Glutamatergic neuron (in vitro differentiated cells): Measurements from ENCODE around the gene DRGX. TPM values are rescaled to one million over a fixed set of nuclear protein-coding genes. Genes with fewer than 3 reads are reported as not detected.

Experiments
- DNase-seq: peaks from one replicate; pipeline ENCODE4 v3.0.0; 2022
- H3K27ac Mint-ChIP-seq: one replicate; pipeline ENCODE4 v1.8.0; 2020; ENCODE audit warnings: mild to moderate bottlenecking, mixed read lengths, inconsistent platforms; ENCODE audit not compliant: unreplicated experiment
- H3K27me3 Mint-ChIP-seq: one replicate; pipeline ENCODE4 v1.8.0; 2020; ENCODE audit warnings: mild to moderate bottlenecking, moderate library complexity, mixed read lengths, inconsistent platforms; ENCODE audit not compliant: unreplicated experiment
- H3K36me3 Mint-ChIP-seq: one replicate; pipeline ENCODE4 v1.8.0; 2020; ENCODE audit warnings: mild to moderate bottlenecking, mixed read lengths, inconsistent platforms; ENCODE audit not compliant: unreplicated experiment
- H3K4me1 Mint-ChIP-seq: one replicate; pipeline ENCODE4 v1.8.0; 2020; ENCODE audit warnings: mild to moderate bottlenecking, low read depth, mixed read lengths, inconsistent platforms; ENCODE audit not compliant: unreplicated experiment
- H3K4me3 Mint-ChIP-seq: one replicate; pipeline ENCODE4 v1.8.0; 2020; ENCODE audit warnings: mild to moderate bottlenecking, mixed read lengths, inconsistent platforms; ENCODE audit not compliant: unreplicated experiment
- H3K9me3 Mint-ChIP-seq: one replicate; pipeline ENCODE4 v1.8.0; 2020; ENCODE audit warnings: mild to moderate bottlenecking, moderate library complexity, mixed read lengths, inconsistent platforms; ENCODE audit not compliant: unreplicated experiment
- CTCF ChIP-seq: fragments of 200-600 bp; sonication (generic); IDR thresholded peaks from one replicate; pipeline ENCODE4 v1.5.0; 2021; ENCODE audit not compliant: partially characterized antibody, unreplicated experiment
- total RNA-seq: library from RNA; stranded (reverse); fragmentation: NEBNext Ultra II Directional; extraction: Animal tissue kit (Norgen Biotek cat#: 25700); gene quantifications from one replicate; pipeline ENCODE4 v1.2.1, GENCODE V29; 2021; ENCODE audit not compliant: unreplicated experiment

Gene DRGX
- total RNA-seq, 1 donor from 2014 or later = 65.2 TPM

GRCh38 chr10:49322371-49323170 lies 73.3 kb downstream of the DRGX start:
- no peak for DNase-seq
- Mint-ChIP-seq H3K4me3 (no peak overlapping the region), H3K36me3 (no peaks in the 10 kb centered on the region), H3K27ac (no peak overlapping the region), H3K27me3 (peaks cover 2% of the 10 kb centered on the region), H3K9me3 (peaks cover 2% of the 10 kb centered on the region), H3K4me1 (peaks cover 3% of the 10 kb centered on the region)
- no peak for TF ChIP-seq CTCF

- no peak for DNase-seq
- H3K9me3 Mint-ChIP-seq = no peaks in the 10 kb centered on the region
- H3K4me3 Mint-ChIP-seq = no peak overlapping the region
- H3K27ac Mint-ChIP-seq = no peak overlapping the region
- peaks cover 3% of the 10 kb centered on the region for H3K4me1 Mint-ChIP-seq
- no peak for TF ChIP-seq CTCF
- H3K27me3 Mint-ChIP-seq = no peaks in the 10 kb centered on the region
- no peaks in the 10 kb centered on the region for H3K36me3 Mint-ChIP-seq
Observed at GRCh38 chr10:49321021-49321420, 74.9 kb downstream of the DRGX start.

GRCh38 chr10:49320191-49320590 lies 75.7 kb downstream of the DRGX start:
- TF ChIP-seq CTCF = no peak
- no peaks in the 10 kb centered on the region for H3K9me3 Mint-ChIP-seq
- no peak for DNase-seq
- no peak overlapping the region for H3K27ac Mint-ChIP-seq
- H3K4me1 Mint-ChIP-seq = peaks cover 3% of the 10 kb centered on the region
- H3K27me3 Mint-ChIP-seq = no peaks in the 10 kb centered on the region
- H3K4me3 Mint-ChIP-seq = no peak overlapping the region
- no peaks in the 10 kb centered on the region for H3K36me3 Mint-ChIP-seq

- H3K36me3 Mint-ChIP-seq = no peaks in the 10 kb centered on the region
- no peak for TF ChIP-seq CTCF
- no peak overlapping the region for H3K27ac Mint-ChIP-seq
- peaks cover 3% of the 10 kb centered on the region for H3K4me1 Mint-ChIP-seq
- no peak overlapping the region for H3K4me3 Mint-ChIP-seq
- no peaks in the 10 kb centered on the region for H3K27me3 Mint-ChIP-seq
- no peaks in the 10 kb centered on the region for H3K9me3 Mint-ChIP-seq
- DNase-seq = no peak
Observed at GRCh38 chr10:49319206-49319605, 76.7 kb downstream of the DRGX start.

GRCh38 chr10:49318755-49319154 lies 77.1 kb downstream of the DRGX start:
- Mint-ChIP-seq H3K27ac (no peak overlapping the region), H3K27me3 (no peaks in the 10 kb centered on the region), H3K9me3 (no peaks in the 10 kb centered on the region), H3K4me1 (peaks cover 3% of the 10 kb centered on the region), H3K4me3 (no peak overlapping the region), H3K36me3 (no peaks in the 10 kb centered on the region)
- DNase-seq = no peak
- no peak for TF ChIP-seq CTCF
